Measurements from ENCODE around the gene RTKN2.
"Not testable (repeated sequence)": the region's sequence is repeated elsewhere in the genome, so short reads cannot be mapped to it uniquely, and the experiment has no call there.

The RTKN2 gene, protein sequence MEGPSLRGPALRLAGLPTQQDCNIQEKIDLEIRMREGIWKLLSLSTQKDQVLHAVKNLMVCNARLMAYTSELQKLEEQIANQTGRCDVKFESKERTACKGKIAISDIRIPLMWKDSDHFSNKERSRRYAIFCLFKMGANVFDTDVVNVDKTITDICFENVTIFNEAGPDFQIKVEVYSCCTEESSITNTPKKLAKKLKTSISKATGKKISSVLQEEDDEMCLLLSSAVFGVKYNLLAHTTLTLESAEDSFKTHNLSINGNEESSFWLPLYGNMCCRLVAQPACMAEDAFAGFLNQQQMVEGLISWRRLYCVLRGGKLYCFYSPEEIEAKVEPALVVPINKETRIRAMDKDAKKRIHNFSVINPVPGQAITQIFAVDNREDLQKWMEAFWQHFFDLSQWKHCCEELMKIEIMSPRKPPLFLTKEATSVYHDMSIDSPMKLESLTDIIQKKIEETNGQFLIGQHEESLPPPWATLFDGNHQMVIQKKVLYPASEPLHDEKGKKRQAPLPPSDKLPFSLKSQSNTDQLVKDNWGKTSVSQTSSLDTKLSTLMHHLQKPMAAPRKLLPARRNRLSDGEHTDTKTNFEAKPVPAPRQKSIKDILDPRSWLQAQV

DNA sequence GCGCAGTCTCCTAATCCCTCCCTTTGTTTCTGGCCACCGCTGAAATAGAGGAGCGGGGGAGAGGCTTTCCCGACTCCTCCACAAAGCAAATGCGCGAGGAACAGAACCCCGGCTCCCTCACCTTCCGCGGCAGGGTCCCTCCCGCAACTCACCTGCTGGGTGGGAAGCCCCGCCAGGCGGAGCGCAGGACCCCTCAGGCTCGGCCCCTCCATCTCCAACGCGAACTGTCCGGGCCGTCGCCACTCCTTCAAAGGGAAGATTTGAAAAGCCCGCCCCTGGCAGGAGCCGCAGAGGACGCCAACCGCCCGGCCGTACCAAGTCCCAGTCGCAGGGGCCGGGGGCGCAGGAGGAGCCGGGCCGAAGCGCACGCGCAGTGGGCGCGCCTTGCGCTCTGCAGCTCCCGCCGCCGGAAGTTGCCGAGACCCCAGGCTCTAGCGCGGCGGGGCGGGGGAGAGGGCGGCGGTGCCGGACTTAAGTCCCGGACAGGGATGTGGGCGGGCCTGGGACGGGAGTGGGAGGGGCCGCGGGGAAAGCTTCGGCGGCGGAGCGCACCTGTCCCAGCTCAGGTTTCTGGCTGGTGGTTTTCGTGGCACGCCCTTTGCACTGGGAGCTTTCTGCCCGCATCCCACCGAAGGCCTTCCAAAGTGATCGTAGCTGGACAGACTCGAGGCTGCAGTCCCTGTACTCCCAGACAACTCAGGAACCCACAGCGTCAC is at the start of gene RTKN2:
Gene RTKN2, minus strand, starts transcription at position 446 of the 716 bp plus-strand sequence. Its CDS starts 234 bp downstream, at position 212.
- DNase-seq = peak; percentile 79

DNA sequence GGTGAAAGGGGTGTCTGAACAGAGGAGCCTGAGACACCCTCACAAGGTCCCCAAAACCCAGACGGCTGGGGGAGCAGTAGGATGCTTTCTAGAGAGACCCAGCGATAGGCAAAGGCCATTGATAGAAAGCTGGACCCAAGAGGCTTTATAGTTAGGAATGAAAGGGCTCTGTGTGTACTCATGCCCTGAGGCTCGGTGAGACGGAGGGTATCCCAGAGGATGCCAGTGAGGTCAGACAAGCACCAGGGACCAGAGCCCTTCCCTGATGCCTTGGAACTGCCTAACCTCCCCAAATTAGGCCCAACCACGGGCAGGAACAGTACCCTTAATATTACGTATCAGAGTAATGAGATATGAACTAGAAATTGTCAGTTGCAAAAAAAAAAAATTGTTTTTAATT is 48.6 kb upstream of the RTKN2 start:
- no peak for DNase-seq

DNA sequence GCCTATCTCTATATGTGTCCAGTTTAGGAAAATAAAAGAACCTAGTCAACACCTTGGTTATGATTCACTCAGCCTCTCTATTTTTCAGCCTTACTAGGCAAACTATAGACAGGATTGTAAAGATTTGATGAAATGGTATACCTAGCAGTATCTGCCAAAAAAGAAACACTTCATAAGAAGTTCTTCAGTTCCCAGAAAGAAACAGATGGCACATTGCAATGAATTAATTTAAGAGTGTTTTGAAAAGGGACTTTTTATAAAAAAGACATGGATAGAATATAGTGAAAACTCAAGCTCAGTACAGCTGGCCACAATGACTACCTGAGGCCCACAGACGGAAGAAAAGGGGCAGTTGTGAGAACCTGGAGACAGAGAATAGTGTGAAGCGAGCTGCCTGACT is 40.6 kb upstream of the RTKN2 start:
- no peak for DNase-seq

DNA sequence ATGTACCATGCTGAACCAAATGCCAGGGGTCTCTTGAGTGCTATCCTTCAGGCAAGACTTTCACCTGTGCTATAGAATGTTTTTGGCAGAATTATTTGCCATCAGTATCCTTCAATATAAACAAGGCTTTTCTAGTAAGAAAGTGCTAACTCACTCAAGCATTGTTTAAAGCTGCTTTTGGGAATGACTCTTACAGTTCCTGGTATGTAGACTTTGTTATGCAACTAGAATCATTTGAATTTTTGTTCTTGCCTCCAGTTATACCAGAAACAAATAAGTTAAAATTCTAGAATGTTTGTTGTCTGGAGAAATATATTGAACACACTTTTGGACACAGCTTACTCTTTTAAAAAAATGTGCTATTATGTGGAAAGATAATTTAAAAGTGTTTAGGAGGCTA is 39.5 kb upstream of the RTKN2 start:
- no peak for DNase-seq

DNA sequence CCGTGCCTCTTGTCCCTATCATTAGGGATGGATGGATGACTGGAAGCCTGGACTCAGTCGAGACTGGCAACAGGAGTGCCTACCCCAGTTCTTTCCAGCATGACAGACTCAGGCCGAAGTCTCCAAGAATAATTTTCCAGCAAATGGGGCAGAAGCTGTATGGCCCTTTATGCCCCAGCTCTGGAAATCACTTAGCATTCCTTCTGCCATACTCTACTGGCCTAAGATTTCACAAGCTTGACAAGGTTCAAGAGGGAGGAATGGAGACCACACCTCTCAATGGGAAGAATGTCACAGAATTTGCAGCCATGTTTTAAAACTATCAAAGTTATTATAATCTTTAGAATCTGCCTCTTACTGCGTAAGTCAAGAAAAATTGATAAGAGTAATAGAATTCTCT is 39.0 kb upstream of the RTKN2 start:
- no peak for DNase-seq

DNA sequence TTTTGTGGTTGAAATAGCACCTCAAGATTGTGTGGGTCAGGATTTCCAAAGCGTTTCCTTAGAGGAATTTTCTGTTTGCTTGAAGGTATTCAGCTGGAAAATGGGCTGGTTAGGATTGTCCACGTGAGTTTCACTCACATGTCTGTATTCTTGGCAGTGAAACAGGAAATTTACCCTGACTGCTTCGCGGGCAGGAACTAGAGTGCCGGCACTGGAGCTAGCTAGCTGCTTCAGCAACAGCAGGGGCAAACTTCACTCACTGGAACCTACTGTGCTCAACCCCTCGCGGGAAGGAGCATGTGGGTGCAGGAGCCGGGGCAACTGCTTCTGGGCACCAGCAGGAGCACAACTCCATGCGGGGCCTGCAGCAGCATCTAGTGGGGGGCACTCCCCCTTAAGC is 38.0 kb upstream of the RTKN2 start:
- DNase-seq = peak; percentile 12

DNA sequence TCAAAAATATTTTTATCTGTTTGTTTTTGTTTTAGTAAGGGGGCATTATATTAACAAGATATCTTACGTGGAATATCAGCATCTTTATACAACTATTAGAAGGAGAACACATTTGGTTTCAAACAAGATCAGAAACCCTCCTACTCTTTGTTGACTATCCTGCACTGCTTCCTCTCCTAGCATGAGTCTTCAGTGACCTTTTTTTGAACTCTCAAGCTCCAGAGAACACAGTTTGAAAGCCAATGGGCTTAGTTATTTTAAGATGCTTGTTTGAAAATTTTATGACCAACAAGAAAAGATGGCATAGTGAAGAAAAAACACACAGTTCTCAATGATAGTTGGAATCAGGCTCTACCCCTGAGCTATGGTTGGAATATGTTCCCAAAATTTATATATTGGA is 37.2 kb upstream of the RTKN2 start:
- no peak for DNase-seq

DNA sequence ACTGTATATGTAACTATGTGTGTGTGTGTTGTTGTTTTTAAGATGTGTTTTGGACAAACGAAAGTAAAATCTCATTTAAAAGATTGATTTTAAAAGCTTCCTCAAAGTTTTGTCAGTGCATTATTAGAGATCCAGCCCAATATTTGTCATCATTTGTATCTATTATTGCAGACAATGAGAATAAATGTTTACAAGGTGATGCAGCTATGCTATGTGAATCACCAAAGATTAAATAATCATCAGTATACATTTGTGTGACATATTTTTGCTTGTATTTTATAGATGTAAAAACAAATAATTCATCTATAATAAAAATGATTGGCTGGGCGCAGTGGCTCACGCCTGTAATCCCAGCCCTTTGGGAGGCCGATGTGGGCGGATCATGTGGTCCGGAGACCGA is 35.3 kb upstream of the RTKN2 start:
- no peak for DNase-seq

DNA sequence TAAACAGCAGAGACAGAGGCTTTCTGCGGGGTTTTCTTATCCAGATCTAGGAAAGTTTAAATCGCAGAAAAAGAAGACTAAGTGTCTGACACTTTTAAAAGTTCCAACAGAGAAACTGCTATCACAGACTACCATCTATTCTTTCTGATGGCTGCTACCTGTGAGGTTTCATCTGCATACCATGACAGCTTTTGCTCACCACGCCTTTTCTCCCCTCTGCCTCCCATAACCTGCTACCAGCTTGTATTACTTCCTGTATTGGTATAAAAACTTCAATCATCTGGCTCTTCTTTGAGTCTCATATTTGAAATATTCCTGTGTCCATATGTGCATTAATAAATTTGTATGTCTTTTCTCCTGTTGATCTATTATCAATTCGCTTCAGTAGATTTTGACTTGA is 34.1 kb upstream of the RTKN2 start:
- no peak for DNase-seq

DNA sequence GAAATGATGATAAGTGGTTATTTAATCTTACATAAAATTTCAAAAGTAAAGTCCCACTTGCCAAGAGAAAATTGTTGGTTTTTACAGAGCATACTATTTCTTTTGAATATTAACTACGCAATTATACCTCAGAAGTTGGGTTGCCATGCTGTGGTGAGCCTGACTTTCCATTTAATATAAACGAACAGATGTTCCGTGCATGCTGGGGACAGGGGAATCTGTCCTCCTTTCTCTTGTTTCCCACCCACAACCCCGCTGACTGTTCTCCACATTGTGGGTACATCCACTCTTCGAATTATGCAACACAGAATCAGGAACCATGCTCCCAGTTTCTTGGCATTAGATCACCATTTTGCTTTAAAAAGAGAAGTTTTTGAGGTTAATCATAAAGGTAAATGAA is 29.2 kb upstream of the RTKN2 start:
- no peak for DNase-seq

DNA sequence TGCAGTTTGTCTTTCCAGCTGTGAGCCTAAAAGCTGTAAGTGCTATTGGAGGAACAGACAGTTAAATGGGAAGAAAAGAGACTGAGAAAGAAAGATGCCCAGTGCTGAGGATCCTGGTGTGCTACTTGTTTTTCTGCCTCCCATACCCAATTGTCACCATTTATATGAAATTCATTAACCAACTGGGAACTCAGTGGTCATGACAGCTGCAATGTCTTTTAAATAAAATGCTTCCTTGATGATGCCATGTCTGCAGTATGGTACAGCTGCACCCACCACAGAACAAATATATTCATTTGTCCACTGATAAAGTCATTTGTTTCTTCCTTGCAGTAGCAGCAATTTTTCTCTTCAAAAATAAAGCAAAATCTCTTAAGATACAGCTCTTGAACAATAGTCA is 15.6 kb upstream of the RTKN2 start:
- DNase-seq = no peak

DNA sequence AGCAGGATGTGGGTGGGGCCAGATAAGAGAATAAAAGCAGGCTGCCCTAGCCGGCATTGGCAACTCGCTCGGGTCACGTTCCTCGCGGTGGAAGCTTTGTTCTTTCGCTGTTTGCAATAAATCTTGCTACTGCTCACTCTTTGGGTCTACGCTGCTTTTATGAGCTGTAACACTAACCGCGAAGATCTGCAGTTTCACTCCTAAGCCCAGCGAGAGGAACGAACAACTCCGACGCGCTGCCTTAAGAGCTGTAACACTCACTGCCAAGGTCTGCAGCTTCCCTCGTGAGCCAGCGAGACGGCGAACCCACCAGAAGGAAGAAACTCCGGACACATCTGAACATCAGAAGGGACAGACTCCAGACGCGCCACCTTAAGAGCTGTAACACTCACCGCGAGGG is 12.7 kb upstream of the RTKN2 start:
- not testable (repeated sequence) for DNase-seq

DNA sequence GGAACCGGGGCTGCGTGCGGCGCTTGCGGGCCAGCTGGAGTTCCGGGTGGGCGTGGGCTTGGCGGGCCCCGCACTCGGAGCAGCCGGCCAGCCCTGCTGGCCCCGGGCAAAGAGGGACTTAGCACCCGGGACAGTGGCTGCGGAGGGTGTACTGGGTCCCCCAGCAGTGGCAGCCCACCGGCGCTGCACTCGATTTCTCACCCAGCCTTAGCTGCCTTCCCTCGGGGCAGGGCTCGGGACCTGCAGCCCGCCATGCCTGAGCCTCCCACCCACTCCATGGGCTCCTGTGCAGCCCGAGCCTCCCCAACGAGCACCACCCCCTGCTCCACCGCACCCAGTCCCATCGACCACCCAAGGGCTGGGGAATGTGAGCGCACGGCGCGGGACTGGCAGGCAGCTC is 11.7 kb upstream of the RTKN2 start:
- DNase-seq = not testable (repeated sequence)

DNA sequence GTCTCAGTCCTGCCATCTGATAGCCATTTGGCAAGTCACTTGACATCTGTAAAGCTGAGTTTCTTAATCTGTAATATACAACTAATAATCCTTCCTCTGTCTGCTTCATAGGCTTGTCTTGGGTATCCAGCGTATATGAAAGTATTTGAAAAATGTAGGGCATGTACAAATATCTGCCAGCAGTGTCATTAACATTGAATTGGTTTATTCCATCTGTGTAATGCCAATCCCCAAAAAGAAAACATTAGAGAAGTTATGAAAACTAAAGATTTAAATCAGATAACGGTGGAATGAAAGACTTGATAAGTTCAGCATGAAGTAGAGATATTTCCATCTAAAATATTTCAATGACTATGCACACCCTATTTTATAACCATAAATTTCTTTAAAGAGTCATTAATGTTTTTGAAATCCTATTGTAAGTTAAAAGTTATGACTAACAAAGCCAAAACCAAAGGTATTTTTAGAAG is 9.8 kb upstream of the RTKN2 start:
- no peak for DNase-seq

DNA sequence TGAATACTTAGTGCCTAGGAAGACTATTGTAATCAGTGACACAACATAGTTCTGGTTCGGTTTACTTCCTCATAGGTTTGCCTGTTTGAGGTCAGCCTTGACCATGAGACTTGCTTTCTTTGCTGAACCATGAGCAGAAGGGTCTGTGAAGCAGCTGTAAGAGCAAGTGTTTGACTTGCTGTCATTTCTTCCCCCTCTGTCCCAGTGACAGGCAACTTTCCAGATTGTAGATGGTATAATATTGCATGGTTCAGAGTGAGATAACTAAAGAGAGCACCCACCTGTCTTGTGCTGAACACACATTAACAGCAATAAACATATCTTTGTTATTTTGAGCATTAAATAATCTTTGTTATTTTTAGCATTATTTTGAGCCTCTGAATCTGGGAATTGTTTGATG is 9.3 kb upstream of the RTKN2 start:
- DNase-seq = no peak

DNA sequence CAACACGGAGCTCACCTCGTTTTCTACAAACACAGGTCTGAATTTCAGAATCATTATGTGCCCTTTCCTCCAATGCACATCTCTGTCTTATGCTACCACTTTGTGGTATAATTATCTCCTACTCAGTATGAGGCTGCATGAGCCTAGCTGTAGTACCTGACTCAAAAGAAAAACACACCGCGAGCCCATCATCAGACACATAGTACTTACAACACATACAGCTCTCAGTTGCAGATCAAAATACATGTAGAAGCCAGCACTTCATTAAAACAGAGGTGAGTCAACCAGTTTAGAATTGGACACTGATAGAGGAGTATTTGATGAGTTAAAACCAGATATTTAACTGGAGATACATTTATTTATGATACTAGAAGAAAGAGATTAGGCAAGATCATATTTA is 1.4 kb upstream of the RTKN2 start:
- DNase-seq = peak; percentile 18

DNA sequence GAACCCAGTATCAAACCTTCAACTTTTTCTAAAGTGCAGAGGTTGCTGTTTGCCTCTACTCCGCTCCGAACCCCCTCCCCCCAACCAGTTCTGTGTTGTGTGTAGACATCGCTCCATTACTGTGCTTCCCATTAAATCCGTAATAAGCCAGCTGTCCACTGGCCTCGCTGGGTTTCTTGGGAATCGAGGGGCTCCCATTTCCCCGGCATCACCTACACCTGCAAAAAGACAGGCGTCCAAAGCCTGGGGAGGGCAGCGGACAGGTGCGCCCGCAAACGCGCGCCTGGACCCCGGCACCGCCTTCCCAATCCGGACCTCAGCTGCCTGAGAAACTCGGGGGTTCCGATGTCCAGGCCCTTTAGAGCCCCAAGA is 631 bp downstream of the RTKN2 start:
- DNase-seq = no peak

DNA sequence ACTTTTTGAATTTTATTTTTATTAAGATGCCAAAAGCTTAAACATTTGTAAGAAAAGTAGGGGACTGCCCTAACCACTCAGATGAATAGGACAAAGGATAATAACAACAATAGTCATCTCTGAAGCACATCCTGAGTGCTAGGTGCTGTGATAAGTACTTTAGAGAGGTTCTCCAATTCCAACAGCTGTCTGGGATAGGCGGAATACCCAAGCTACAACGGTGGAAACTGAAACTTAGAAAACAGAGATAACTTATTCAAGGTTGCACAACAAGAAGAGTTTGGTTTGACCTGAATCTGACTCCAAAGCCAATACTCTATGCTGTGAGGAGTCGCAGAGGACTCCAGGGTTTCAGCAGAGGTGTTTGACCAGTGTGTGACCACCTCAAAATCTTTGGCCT is 2.0 kb downstream of the RTKN2 start:
- no peak for DNase-seq

DNA sequence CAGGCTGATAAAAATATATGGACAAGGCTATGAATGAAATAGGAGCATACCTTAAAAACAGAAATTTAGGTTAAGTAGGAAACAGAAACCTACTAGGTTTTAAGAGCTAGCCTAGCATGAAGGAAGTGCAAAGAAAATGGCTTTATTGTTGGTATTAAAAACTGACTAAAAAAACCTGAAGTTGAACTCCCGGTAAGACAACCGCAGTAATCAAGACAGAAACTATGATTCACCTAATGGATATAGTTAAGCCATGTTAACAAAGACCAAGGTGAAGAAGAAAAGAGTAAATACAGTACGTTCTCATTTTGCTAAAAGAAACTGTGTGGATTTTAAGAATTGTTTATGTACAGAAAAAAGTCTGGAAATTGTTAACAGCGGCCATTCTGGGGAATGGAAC is 2.5 kb downstream of the RTKN2 start:
- no peak for DNase-seq

DNA sequence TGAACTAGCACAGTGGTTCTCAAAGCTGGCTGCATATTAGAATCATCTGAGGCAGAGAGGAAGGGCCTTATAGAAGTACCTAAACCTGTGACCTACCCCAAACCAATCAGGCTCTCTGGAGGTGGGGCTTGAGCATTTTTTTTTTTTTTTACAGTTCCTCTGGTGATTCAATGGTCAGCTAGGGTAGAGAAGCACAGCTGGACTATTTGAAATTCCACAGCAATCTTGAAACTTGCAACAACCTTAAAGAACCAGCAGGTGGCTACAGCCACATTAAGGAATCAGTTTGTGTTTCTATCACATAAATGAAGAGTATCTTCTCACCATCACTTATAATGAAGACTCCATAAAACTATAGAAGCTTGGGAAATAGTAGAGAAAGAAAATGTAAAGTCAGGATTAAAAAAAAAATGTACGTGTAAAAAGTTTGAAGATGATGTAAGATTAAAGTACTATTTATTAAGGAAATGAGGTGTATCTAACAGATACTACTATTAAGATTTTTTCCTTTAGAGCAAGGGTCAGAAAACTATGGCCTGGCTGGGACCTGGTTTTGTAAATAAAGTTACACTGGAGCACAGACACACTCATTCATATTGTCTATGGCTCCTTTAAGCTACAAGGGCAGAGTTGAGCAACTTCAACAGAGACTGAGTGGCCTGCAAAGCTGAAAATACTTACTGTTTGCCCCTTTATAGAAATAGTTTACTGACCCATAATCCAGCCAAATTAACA is 3.8 kb downstream of the RTKN2 start:
- DNase-seq = no peak

DNA sequence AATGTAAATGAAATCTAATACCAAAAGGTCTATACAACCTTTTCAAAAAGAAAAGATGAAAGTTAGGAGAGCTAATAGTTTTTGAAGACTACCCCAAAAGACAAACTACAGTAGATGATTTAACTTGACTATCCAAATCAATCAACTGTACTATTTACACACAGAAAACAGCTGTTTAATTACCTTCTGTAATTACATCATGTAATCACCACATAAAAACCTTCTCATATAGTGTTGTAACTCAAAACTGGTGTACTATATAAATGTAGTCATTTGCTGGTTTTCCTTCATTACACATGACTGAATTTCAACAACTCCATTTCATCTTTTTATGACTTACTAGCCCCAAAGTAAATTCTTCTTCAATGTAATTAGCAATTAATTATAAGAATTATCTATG is 4.5 kb downstream of the RTKN2 start:
- DNase-seq = no peak

DNA sequence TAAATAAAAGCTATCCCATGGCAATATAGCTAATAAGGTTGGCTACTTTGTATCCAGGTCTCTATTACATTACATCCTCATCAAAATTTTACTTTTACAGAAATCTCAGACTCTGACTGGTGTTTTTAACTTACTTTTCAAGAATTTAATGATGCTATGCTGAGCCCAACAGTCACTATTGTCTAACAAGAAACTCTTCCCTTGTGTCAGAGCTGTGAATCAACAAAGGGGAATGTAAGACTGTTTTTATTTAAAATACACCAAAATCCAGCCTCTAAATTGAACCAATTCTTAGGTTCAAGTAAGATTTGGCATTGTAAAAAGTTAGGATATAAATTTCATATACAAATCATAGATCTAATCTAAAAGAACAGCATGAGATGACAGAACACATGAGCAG is 7.0 kb downstream of the RTKN2 start:
- no peak for DNase-seq

DNA sequence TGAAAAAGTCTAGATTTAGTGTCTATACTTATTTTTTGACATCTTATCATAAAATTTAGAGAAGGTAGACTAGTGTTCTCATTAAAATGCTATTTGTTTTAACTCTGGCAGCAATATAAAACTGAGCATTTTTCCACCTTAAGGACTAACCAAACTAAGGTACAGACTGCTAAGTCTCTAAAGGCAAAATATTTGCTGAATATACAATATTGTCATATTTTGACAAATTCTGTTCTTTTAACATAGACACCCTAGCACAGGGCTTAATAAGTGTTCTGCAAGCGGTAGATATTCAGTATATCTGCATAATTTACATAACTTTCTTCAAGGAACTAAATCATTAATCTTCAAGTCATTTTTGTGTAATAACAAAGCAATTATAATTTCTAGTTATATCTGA is 8.6 kb downstream of the RTKN2 start:
- no peak for DNase-seq

Data from activated CD4-positive, alpha-beta T cell treated with anti-CD3 and anti-CD28 coated beads for 48 hours (primary cell).